Motor neuron (in vitro differentiated cells): ENCODE measurements around the gene DISC1. TPM values are rescaled to one million over a fixed set of nuclear protein-coding genes. Genes with fewer than 3 reads are reported as not detected.
A peak's percentile ranks its signal among the peaks of the same experiment; 100 is the strongest.
"Not testable (repeated sequence)": the region's sequence is repeated elsewhere in the genome, so short reads cannot be mapped to it uniquely, and the experiment has no call there.

ENCODE experiments used
- ATAC-seq, 8 experiments: fragments of 200-7000 bp; cut with Tn5 transposase; replicated peaks in 6 of 8; 2 replicates each; pipeline ENCODE4 v1.8.0; 2021; ENCODE audit warnings: mild to moderate bottlenecking in 8 of 8, moderate library complexity in 8 of 8
- H3K27ac ChIP-seq, 2 donors: fragments of 250-450 bp; sonication (Bioruptor Pico); 2 replicates each; pipeline ENCODE4 v1.9.0; 2021; ENCODE audit warnings: antibody characterized with exemption in 2 of 2, mild to moderate bottlenecking in 2 of 2, moderate library complexity in 1 of 2
- H3K4me1 ChIP-seq, 2 donors: fragments of 250-450 bp; sonication (Bioruptor Pico); replicated peaks in 1 of 2; 2 replicates each; pipeline ENCODE4 v1.6.1; 2021; ENCODE audit warnings: antibody characterized with exemption in 2 of 2, mild to moderate bottlenecking in 2 of 2, moderate library complexity in 1 of 2
- H3K4me3 ChIP-seq, 5 donors: fragments of 250-450 bp; sonication (Bioruptor Pico); 2 replicates each; pipeline ENCODE4 v1.9.0; 2021; ENCODE audit warnings: antibody characterized with exemption in 5 of 5, mild to moderate bottlenecking in 5 of 5, moderate library complexity in 4 of 5
- WGBS, 10 experiments: fragments of 450-650 bp; shearing (Covaris generic); methylation state at CpG; one replicate each; pipeline ENCODE4 v1.0.0; 2022; 5-methylcytosine and 5-hydroxymethylcytosine counted together
- in situ Hi-C, 9 experiments: fragments of 400-800 bp; cut with MboI; loops; one replicate each; pipeline ENCODE4 v1.15.0; 2021; ENCODE audit warnings: low sequenced_read_pairs in 9 of 9, low pct_unique_long_range_greater_than_20kb in 2 of 9; ENCODE audit not compliant: unreplicated experiment in 9 of 9
- total RNA-seq, 8 experiments: library from RNA; unstranded; fragments of 300-600 nt; gene quantifications; 2 replicates each; pipeline versions ENCODE4 v1.2.3 to v1.2.4, GENCODE V29; 2022

DISC1 gene
- total RNA-seq, 8 experiments from 2014 or later = 1.2 to 13.5 (median 3.7) TPM

- 42 to 100% (median 67%) methylated on average over 1 to 7 of the region's 7 CpGs for WGBS, 10 experiments
- ATAC-seq = peak in 5 of 8 experiments; percentile 52 to 70 (median 58)
- Histone ChIP-seq H3K4me1 (peaks cover 4 to 21% of the 10 kb centered on the region in 2 donors), H3K27ac (peak overlapping the region in 1 of 2 donors; percentile 66), H3K4me3 (no peak overlapping the region)
- in situ Hi-C loops = no loop called here
These were observed 39.8 kb downstream of the DISC1 start for GRCh38 chr1:231666220-231666936.

- WGBS, 10 experiments = 0 to 40% (median 0%) methylated on average over 1 of the region's 1 CpG; no CpG with 5 or more reads in 4 of the 10 experiments
- H3K4me1 ChIP-seq = peaks cover 4 to 21% of the 10 kb centered on the region in 2 donors
- in situ Hi-C loops = no loop called here
- ATAC-seq = peak in 5 of 8 experiments; percentile 11 to 95 (median 75)
- no peak overlapping the region for H3K4me3 ChIP-seq
- peak overlapping the region in 1 of 2 donors; percentile 66 for H3K27ac ChIP-seq
These were observed 40.5 kb downstream of the DISC1 start for GRCh38 chr1:231666937-231667608.

- no peak overlapping the region for H3K4me3 ChIP-seq
- H3K4me1 ChIP-seq = peaks cover 4 to 21% of the 10 kb centered on the region in 2 donors
- WGBS, 10 experiments = 20 to 93% (median 70%) methylated on average over 1 to 3 of the region's 3 CpGs; no CpG with 5 or more reads in 1 of the 10 experiments
- in situ Hi-C loops = no loop called here
- no peak overlapping the region for H3K27ac ChIP-seq
- ATAC-seq = no peak
These were observed 41.4 kb downstream of the DISC1 start for GRCh38 chr1:231667896-231668506.

- no peak for ATAC-seq
- in situ Hi-C loops = no loop called here
- peaks cover 4 to 21% of the 10 kb centered on the region in 2 donors for H3K4me1 ChIP-seq
- H3K4me3 ChIP-seq = no peak overlapping the region
- no peak overlapping the region for H3K27ac ChIP-seq
These were observed 42.2 kb downstream of the DISC1 start for GRCh38 chr1:231668826-231669225.

GRCh38 chr1:231669864-231670621 lies 43.5 kb downstream of the DISC1 start:
- H3K27ac ChIP-seq, ATAC-seq, H3K4me3 ChIP-seq, in situ Hi-C loops: not testable (repeated sequence)
- WGBS, 10 experiments = 63 to 100% (median 77%) methylated on average over 2 to 4 of the region's 4 CpGs
- H3K4me1 ChIP-seq = peaks cover 4 to 21% of the 10 kb centered on the region in 2 donors

GRCh38 chr1:231670755-231671154 lies 44.2 kb downstream of the DISC1 start:
- Histone ChIP-seq H3K27ac (no peak overlapping the region), H3K4me3 (no peak overlapping the region), H3K4me1 (peaks cover 4 to 19% of the 10 kb centered on the region in 2 donors)
- in situ Hi-C loops = no loop called here
- no peak for ATAC-seq
- 0 to 100% (median 82%) methylated on average over 1 of the region's 1 CpG for WGBS, 10 experiments

- H3K4me3 ChIP-seq = no peak overlapping the region
- ATAC-seq = no peak
- H3K27ac ChIP-seq = no peak overlapping the region
- peaks cover 0 to 8% of the 10 kb centered on the region in 2 donors for H3K4me1 ChIP-seq
- in situ Hi-C loops = no loop called here
- WGBS, 10 experiments = 57 to 98% (median 86%) methylated on average over 2 to 6 of the region's 6 CpGs; no CpG with 5 or more reads in 1 of the 10 experiments
These were observed 48.0 kb downstream of the DISC1 start for GRCh38 chr1:231674575-231674974.

- peaks cover 0 to 13% of the 10 kb centered on the region in 2 donors for H3K4me1 ChIP-seq
- no peak overlapping the region for H3K27ac ChIP-seq
- in situ Hi-C loops = no loop called here
- no peak for ATAC-seq
- no peak overlapping the region for H3K4me3 ChIP-seq
These were observed 49.9 kb downstream of the DISC1 start for GRCh38 chr1:231676487-231676886.

- Histone ChIP-seq H3K4me3 (no peak overlapping the region), H3K27ac (no peak overlapping the region), H3K4me1 (peaks cover 0 to 13% of the 10 kb centered on the region in 2 donors)
- 59 to 95% (median 90%) methylated on average over 3 to 10 of the region's 10 CpGs for WGBS, 10 experiments
- in situ Hi-C loops = no loop called here
- ATAC-seq = no peak
These were observed 50.9 kb downstream of the DISC1 start for GRCh38 chr1:231677442-231677841.

GRCh38 chr1:231678011-231678432 lies 51.4 kb downstream of the DISC1 start:
- H3K27ac ChIP-seq = no peak overlapping the region
- no peak overlapping the region for H3K4me3 ChIP-seq
- in situ Hi-C loops = no loop called here
- WGBS, 10 experiments = 17 to 81% (median 72%) methylated on average over 1 to 7 of the region's 7 CpGs; no CpG with 5 or more reads in 2 of the 10 experiments
- peaks cover 0 to 13% of the 10 kb centered on the region in 2 donors for H3K4me1 ChIP-seq
- peak in 3 of 8 experiments; percentile 29 to 48 (median 42) for ATAC-seq

- Histone ChIP-seq H3K4me1 (peaks cover 0 to 13% of the 10 kb centered on the region in 2 donors), H3K4me3 (no peak overlapping the region), H3K27ac (no peak overlapping the region)
- 60 to 88% (median 80%) methylated on average over 1 to 2 of the region's 2 CpGs; no CpG with 5 or more reads in 6 of the 10 experiments for WGBS, 10 experiments
- ATAC-seq = peak in 6 of 8 experiments; percentile 11 to 96 (median 64)
- in situ Hi-C loops = no loop called here
These were observed 52.5 kb downstream of the DISC1 start for GRCh38 chr1:231679109-231679508.

GRCh38 chr1:231681006-231681405 lies 54.4 kb downstream of the DISC1 start:
- Histone ChIP-seq H3K4me1 (peaks cover 0 to 13% of the 10 kb centered on the region in 2 donors), H3K27ac (no peak overlapping the region), H3K4me3 (no peak overlapping the region)
- in situ Hi-C loops = no loop called here
- ATAC-seq = no peak
- WGBS, 10 experiments = 0 to 92% (median 65%) methylated on average over 1 to 3 of the region's 3 CpGs; no CpG with 5 or more reads in 2 of the 10 experiments
